ENCODE measurements around the gene MUC4. TPM values are rescaled to one million over a fixed set of nuclear protein-coding genes. Genes with fewer than 3 reads are reported as not detected.

The MUC4 gene
- polyA plus RNA-seq, 3 donors: not detected

DNA sequence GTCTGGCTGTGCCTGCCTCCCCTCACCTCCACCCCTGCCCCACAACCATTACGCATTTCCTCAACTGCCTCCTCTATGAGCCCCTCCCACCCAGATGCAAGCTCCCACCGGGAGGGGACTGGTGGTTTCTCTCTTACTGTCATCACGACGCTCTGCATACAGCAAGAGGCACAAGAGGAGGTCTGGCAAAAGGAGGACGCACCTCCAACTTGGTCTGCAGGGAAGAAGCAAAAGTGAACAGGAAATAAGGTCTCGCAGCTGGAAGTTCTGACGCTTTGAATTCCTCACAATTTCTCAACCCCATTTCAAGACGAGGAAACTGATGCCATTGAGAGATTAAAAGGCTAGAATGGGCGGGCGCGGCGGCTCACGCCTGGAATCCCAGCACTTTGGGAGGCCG is 42.3 kb upstream of the MUC4 start:
- no peaks in the 10 kb centered on the region for H3K36me3 ChIP-seq (replicated peaks in 1 of 2; ENCODE audit: control insufficient read depth in 1 of 2, insufficient read depth in 2 of 2, low read length in 2 of 2)
- peaks cover 0 to 6% of the 10 kb centered on the region in 2 donors for H3K4me1 ChIP-seq (ENCODE audit: control insufficient read depth in 1 of 2, insufficient read depth in 2 of 2, low read length in 2 of 2)
- TF ChIP-seq, protein P1, sequence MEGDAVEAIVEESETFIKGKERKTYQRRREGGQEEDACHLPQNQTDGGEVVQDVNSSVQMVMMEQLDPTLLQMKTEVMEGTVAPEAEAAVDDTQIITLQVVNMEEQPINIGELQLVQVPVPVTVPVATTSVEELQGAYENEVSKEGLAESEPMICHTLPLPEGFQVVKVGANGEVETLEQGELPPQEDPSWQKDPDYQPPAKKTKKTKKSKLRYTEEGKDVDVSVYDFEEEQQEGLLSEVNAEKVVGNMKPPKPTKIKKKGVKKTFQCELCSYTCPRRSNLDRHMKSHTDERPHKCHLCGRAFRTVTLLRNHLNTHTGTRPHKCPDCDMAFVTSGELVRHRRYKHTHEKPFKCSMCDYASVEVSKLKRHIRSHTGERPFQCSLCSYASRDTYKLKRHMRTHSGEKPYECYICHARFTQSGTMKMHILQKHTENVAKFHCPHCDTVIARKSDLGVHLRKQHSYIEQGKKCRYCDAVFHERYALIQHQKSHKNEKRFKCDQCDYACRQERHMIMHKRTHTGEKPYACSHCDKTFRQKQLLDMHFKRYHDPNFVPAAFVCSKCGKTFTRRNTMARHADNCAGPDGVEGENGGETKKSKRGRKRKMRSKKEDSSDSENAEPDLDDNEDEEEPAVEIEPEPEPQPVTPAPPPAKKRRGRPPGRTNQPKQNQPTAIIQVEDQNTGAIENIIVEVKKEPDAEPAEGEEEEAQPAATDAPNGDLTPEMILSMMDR (IDR thresholded peaks at IDR 0.05): no peak
- no peak overlapping the region for H3K4me2 ChIP-seq (replicated peaks; ENCODE audit: extremely low read depth, low read length, poor library complexity, severe bottlenecking)
- H3K27me3 ChIP-seq (ENCODE audit: control insufficient read depth in 2 of 2, insufficient read depth in 2 of 2, low read length in 2 of 2): peaks cover 2 to 22% of the 10 kb centered on the region in 2 donors
- H3K4me3 ChIP-seq (replicated peaks in 1 of 3; ENCODE audit: low read depth in 2 of 3, low read length in 3 of 3): no peak overlapping the region
- no peak overlapping the region for H3K27ac ChIP-seq (ENCODE audit: low read depth in 1 of 2, low read length in 2 of 2)
- peaks cover 0 to 3% (median 0%) of the 10 kb centered on the region in 7 donors for H3K9me3 Mint-ChIP-seq
- peaks cover 13% of the 10 kb centered on the region for H3K4me1 Mint-ChIP-seq
- no peak overlapping the region for H3K27ac Mint-ChIP-seq
- H3K9me3 ChIP-seq (replicated peaks in 1 of 2; ENCODE audit: control insufficient read depth in 1 of 2, insufficient read depth in 1 of 2, low read length in 2 of 2): no peaks in the 10 kb centered on the region
- DNase-seq: no peak
- H3K4me3 Mint-ChIP-seq: no peak overlapping the region
- 49% methylated on average over 7 of the region's 14 CpGs for WGBS (ENCODE audit: insufficient coverage)
- H3K9ac ChIP-seq (ENCODE audit: insufficient read depth, low read length, poor library complexity, severe bottlenecking): no peak overlapping the region
- no peak overlapping the region for H2AFZ ChIP-seq (ENCODE audit: insufficient read depth, low read depth, low read length, poor library complexity, severe bottlenecking)
- H3K27me3 Mint-ChIP-seq (ENCODE audit: low read depth in 3 of 3): peaks cover 24 to 33% (median 28%) of the 10 kb centered on the region in 3 donors
- H3K79me2 ChIP-seq (ENCODE audit: insufficient read depth, low read length): no peaks in the 10 kb centered on the region
- H3K36me3 Mint-ChIP-seq: no peaks in the 10 kb centered on the region
- intact Hi-C loops (cut with micrococcal nuclease): no loop called here
- no peaks in the 10 kb centered on the region for H4K20me1 ChIP-seq (ENCODE audit: insufficient read depth, low read length)

DNA sequence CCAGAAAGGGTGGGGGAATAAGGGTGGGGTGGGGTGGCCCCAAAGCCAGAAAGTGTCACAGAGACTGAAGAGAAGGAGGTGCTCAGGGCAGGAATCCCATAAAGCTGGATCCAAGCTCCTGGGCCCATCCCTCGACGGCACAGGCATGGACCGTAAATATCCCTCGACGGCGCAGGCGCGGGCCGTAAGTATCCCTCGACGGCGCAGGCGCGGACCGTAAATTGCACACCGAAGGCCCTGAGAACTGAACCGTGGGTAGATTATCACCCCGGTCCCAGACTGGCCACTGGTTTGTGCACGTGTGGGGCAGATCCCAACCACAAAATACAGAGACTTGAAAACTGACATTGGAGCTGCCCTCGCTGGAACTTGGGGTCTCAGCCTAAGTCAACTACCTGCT is 41.3 kb upstream of the MUC4 start:
- Histone ChIP-seq H3K4me3 (replicated peaks in 1 of 3; ENCODE audit: low read depth in 2 of 3, low read length in 3 of 3) (no peak overlapping the region), H3K4me2 (replicated peaks; ENCODE audit: extremely low read depth, low read length, poor library complexity, severe bottlenecking) (no peak overlapping the region), H3K9ac (ENCODE audit: insufficient read depth, low read length, poor library complexity, severe bottlenecking) (no peak overlapping the region), H3K36me3 (replicated peaks in 1 of 2; ENCODE audit: control insufficient read depth in 1 of 2, insufficient read depth in 2 of 2, low read length in 2 of 2) (no peaks in the 10 kb centered on the region), H3K27ac (ENCODE audit: low read depth in 1 of 2, low read length in 2 of 2) (no peak overlapping the region), H3K9me3 (replicated peaks in 1 of 2; ENCODE audit: control insufficient read depth in 1 of 2, insufficient read depth in 1 of 2, low read length in 2 of 2) (no peaks in the 10 kb centered on the region), H3K27me3 (ENCODE audit: control insufficient read depth in 2 of 2, insufficient read depth in 2 of 2, low read length in 2 of 2) (peaks cover 2 to 22% of the 10 kb centered on the region in 2 donors), H3K79me2 (ENCODE audit: insufficient read depth, low read length) (no peaks in the 10 kb centered on the region), H3K4me1 (ENCODE audit: control insufficient read depth in 1 of 2, insufficient read depth in 2 of 2, low read length in 2 of 2) (peaks cover 0 to 6% of the 10 kb centered on the region in 2 donors), H2AFZ (ENCODE audit: insufficient read depth, low read depth, low read length, poor library complexity, severe bottlenecking) (no peak overlapping the region), H4K20me1 (ENCODE audit: insufficient read depth, low read length) (no peaks in the 10 kb centered on the region)
- no peak overlapping the region for H3K4me3 Mint-ChIP-seq
- TF ChIP-seq, protein P1 (IDR thresholded peaks at IDR 0.05): no peak
- H3K27ac Mint-ChIP-seq: no peak overlapping the region
- H3K9me3 Mint-ChIP-seq: peaks cover 0 to 3% (median 0%) of the 10 kb centered on the region in 7 donors
- intact Hi-C loops (cut with micrococcal nuclease): no loop called here
- DNase-seq: no peak
- H3K4me1 Mint-ChIP-seq: peaks cover 13% of the 10 kb centered on the region
- H3K36me3 Mint-ChIP-seq: no peaks in the 10 kb centered on the region
- 94% methylated on average over 20 of the region's 20 CpGs for WGBS (ENCODE audit: insufficient coverage)
- peaks cover 24 to 31% (median 28%) of the 10 kb centered on the region in 3 donors for H3K27me3 Mint-ChIP-seq (ENCODE audit: low read depth in 3 of 3)

Data from CD14-positive monocyte (primary cell).